Natural killer cell treated with Interleukin-12 subunit alpha and Interleukin-12 subunit beta and Interleukin-15 and Interleukin-18, amount 100 ng/mL, for 72 hours (primary cell): ENCODE data around the gene P2RX1. TPM values are rescaled to one million over a fixed set of nuclear protein-coding genes. Genes with fewer than 3 reads are reported as not detected.

Source experiments
- ATAC-seq, 2 donors: fragments of 150-1000 bp; cut with Tn5 transposase in 1 of 2; sonication (Bioruptor Pico), chemical (Tn5 transposase) in 1 of 2; 2 replicates each; pipeline ENCODE4 v1.10.0; 2021
- DNase-seq: peaks from one replicate; pipeline ENCODE4 v3.0.0; 2022; ENCODE audit warnings: low spot score
- H3K27ac Mint-ChIP-seq, 2 donors: 1 replicate in 1 of 2; 2 replicates in 1 of 2; pipeline ENCODE4 v1.8.0; 2022; ENCODE audit warnings: mixed read lengths in 2 of 2, mild to moderate bottlenecking in 1 of 2, moderate library complexity in 1 of 2
- H3K27me3 Mint-ChIP-seq, 2 donors: 1 replicate in 1 of 2; 2 replicates in 1 of 2; pipeline ENCODE4 v1.8.0; 2022; ENCODE audit warnings: mixed read lengths in 2 of 2
- H3K36me3 Mint-ChIP-seq: one replicate; pipeline ENCODE4 v1.8.0; 2022; ENCODE audit warnings: mixed read lengths
- H3K4me1 Mint-ChIP-seq, 2 donors: 1 replicate in 1 of 2; 2 replicates in 1 of 2; pipeline ENCODE4 v1.8.0; 2022; ENCODE audit warnings: low read depth in 2 of 2, mixed read lengths in 2 of 2, mild to moderate bottlenecking in 1 of 2
- H3K4me3 Mint-ChIP-seq: one replicate; pipeline ENCODE4 v1.8.0; 2022; ENCODE audit warnings: mixed read lengths
- H3K9me3 Mint-ChIP-seq: 2 replicates; pipeline ENCODE4 v1.8.0; 2022; ENCODE audit warnings: mixed read lengths
- total RNA-seq, 2 donors: library from RNA; stranded (reverse); gene quantifications; one replicate each; pipeline ENCODE4 v1.2.3, GENCODE V29; 2022

The P2RX1 gene
- 1 to 10 TPM; 3.9 TPM for total RNA-seq

- Mint-ChIP-seq H3K36me3 (no peaks in the 10 kb centered on the region), H3K27me3 (peaks cover 0 to 2% of the 10 kb centered on the region in 2 donors), H3K4me1 (peaks cover 27 to 34% of the 10 kb centered on the region in 2 donors), H3K9me3 (no peaks in the 10 kb centered on the region), H3K27ac (peak within 1 kb of the TSS; percentile 68 to 86), H3K4me3 (peak within 1 kb of the TSS; percentile 82)
- no peak for DNase-seq
- peak; percentile 40 to 58 for ATAC-seq
Observed at GRCh38 chr17:3915995-3916696, at the start of gene P2RX1. TSS of gene P2RX1 (minus strand) at chr17:3916465. CDS start at chr17:3916225, 240 bp downstream.

- Mint-ChIP-seq H3K4me3 (peak overlapping the region; percentile 85), H3K36me3 (no peaks in the 10 kb centered on the region), H3K27me3 (no peaks in the 10 kb centered on the region), H3K4me1 (peaks cover 30 to 33% of the 10 kb centered on the region in 2 donors), H3K27ac (peak overlapping the region; percentile 73 to 87), H3K9me3 (no peaks in the 10 kb centered on the region)
- DNase-seq = peak; percentile 72
- ATAC-seq = peak; percentile 73 to 74
Observed at GRCh38 chr17:3965118-3965800, 49.0 kb upstream of the P2RX1 start.

- peak; percentile 89 to 94 for ATAC-seq
- Mint-ChIP-seq H3K4me3 (peak within 1 kb of the TSS; percentile 86), H3K27me3 (no peaks in the 10 kb centered on the region), H3K9me3 (no peaks in the 10 kb centered on the region), H3K36me3 (no peaks in the 10 kb centered on the region), H3K27ac (peak within 1 kb of the TSS; percentile 76 to 92), H3K4me1 (peaks cover 37 to 39% of the 10 kb centered on the region in 2 donors)
- DNase-seq = peak; percentile 77
Observed at GRCh38 chr17:3964203-3965117, 48.2 kb upstream of the P2RX1 start, which contains the start of gene ATP2A3. TSS of gene ATP2A3 (minus strand) at chr17:3964437. CDS start at chr17:3964291, 146 bp downstream.

GRCh38 chr17:3963237-3964201, 47.3 kb upstream of the P2RX1 start:
- no peaks in the 10 kb centered on the region for H3K9me3 Mint-ChIP-seq

GRCh38 chr17:3962965-3963236, 46.6 kb upstream of the P2RX1 start:
- DNase-seq (no peak), ATAC-seq (no peak)
- no peaks in the 10 kb centered on the region for H3K9me3 Mint-ChIP-seq
- peaks cover 42 to 45% of the 10 kb centered on the region in 2 donors for H3K4me1 Mint-ChIP-seq
- peak overlapping the region; percentile 76 to 92 for H3K27ac Mint-ChIP-seq
- H3K36me3 Mint-ChIP-seq = no peaks in the 10 kb centered on the region
- peak overlapping the region; percentile 86 for H3K4me3 Mint-ChIP-seq
- no peaks in the 10 kb centered on the region for H3K27me3 Mint-ChIP-seq

More at GRCh38 chr17:3963237-3964201, 47.3 kb upstream of the P2RX1 start:
- Mint-ChIP-seq H3K27me3 (no peaks in the 10 kb centered on the region), H3K4me1 (peaks cover 42 to 45% of the 10 kb centered on the region in 2 donors), H3K27ac (peak overlapping the region; percentile 76 to 92), H3K36me3 (no peaks in the 10 kb centered on the region), H3K4me3 (peak overlapping the region; percentile 86)
- DNase-seq = peak; percentile 68
- peak; percentile 46 to 60 for ATAC-seq

- Mint-ChIP-seq H3K4me3 (peak overlapping the region; percentile 86), H3K27me3 (no peaks in the 10 kb centered on the region), H3K9me3 (no peaks in the 10 kb centered on the region), H3K4me1 (peaks cover 46 to 49% of the 10 kb centered on the region in 2 donors), H3K27ac (peak overlapping the region; percentile 76 to 92), H3K36me3 (no peaks in the 10 kb centered on the region)
- ATAC-seq (no peak), DNase-seq (no peak)
Observed at GRCh38 chr17:3962217-3962964, 46.1 kb upstream of the P2RX1 start.

- Mint-ChIP-seq H3K36me3 (no peaks in the 10 kb centered on the region), H3K4me3 (peak overlapping the region; percentile 86), H3K9me3 (no peaks in the 10 kb centered on the region), H3K27ac (peak overlapping the region; percentile 76 to 92), H3K27me3 (no peaks in the 10 kb centered on the region), H3K4me1 (peaks cover 54 to 57% of the 10 kb centered on the region in 2 donors)
- no peak for DNase-seq
- ATAC-seq = no peak
Observed at GRCh38 chr17:3961564-3962047, 45.3 kb upstream of the P2RX1 start.

- Mint-ChIP-seq H3K4me1 (peaks cover 58 to 59% of the 10 kb centered on the region in 2 donors), H3K36me3 (no peaks in the 10 kb centered on the region), H3K27me3 (no peaks in the 10 kb centered on the region), H3K9me3 (no peaks in the 10 kb centered on the region), H3K4me3 (peak overlapping the region; percentile 61), H3K27ac (peak overlapping the region; percentile 69 to 72)
- no peak for ATAC-seq
- no peak for DNase-seq
Observed at GRCh38 chr17:3960764-3961163, 44.5 kb upstream of the P2RX1 start.

- H3K4me1 Mint-ChIP-seq = peaks cover 53% of the 10 kb centered on the region in 2 donors
- no peaks in the 10 kb centered on the region for H3K36me3 Mint-ChIP-seq
- no peaks in the 10 kb centered on the region for H3K9me3 Mint-ChIP-seq
- no peaks in the 10 kb centered on the region for H3K27me3 Mint-ChIP-seq
- DNase-seq (no peak), ATAC-seq (no peak)
- H3K27ac Mint-ChIP-seq = peak overlapping the region; percentile 69 to 80
- peak overlapping the region; percentile 61 for H3K4me3 Mint-ChIP-seq
Observed at GRCh38 chr17:3959921-3960601, 43.8 kb upstream of the P2RX1 start.

GRCh38 chr17:3959295-3959899, 43.1 kb upstream of the P2RX1 start:
- peak overlapping the region; percentile 49 to 80 for H3K27ac Mint-ChIP-seq
- H3K4me1 Mint-ChIP-seq = peaks cover 52 to 53% of the 10 kb centered on the region in 2 donors
- DNase-seq (no peak), ATAC-seq (no peak)
- H3K27me3 Mint-ChIP-seq = no peaks in the 10 kb centered on the region
- H3K36me3 Mint-ChIP-seq = no peaks in the 10 kb centered on the region
- peak overlapping the region; percentile 12 for H3K4me3 Mint-ChIP-seq
- no peaks in the 10 kb centered on the region for H3K9me3 Mint-ChIP-seq

- no peaks in the 10 kb centered on the region for H3K36me3 Mint-ChIP-seq
- peaks cover 48% of the 10 kb centered on the region in 2 donors for H3K4me1 Mint-ChIP-seq
- H3K27me3 Mint-ChIP-seq = no peaks in the 10 kb centered on the region
- H3K9me3 Mint-ChIP-seq = no peaks in the 10 kb centered on the region
- no peak for ATAC-seq
- no peak overlapping the region for H3K4me3 Mint-ChIP-seq
- peak overlapping the region in 1 of 2 donors; percentile 83 for H3K27ac Mint-ChIP-seq
- DNase-seq = no peak
Observed at GRCh38 chr17:3957735-3958599, 41.7 kb upstream of the P2RX1 start.
